Smooth muscle cell (in vitro differentiated cells): ENCODE data around the gene MAN1C1. TPM values are rescaled to one million over a fixed set of nuclear protein-coding genes. Genes with fewer than 3 reads are reported as not detected.

ENCODE experiments used
- DNase-seq: peaks from one replicate; lab custom pipeline; 2025; ENCODE audit not compliant: unreplicated experiment; lab: John Stamatoyannopoulos, UW
- H2AFZ ChIP-seq: fragments of 200-600 bp; sonication (generic); 2 replicates; pipeline ENCODE4 v1.6.0; 2016; ENCODE audit warnings: antibody characterized with exemption, low read depth, mild to moderate bottlenecking
- H3F3A ChIP-seq: fragments of 200-600 bp; sonication (generic); 2 replicates; pipeline ENCODE4 v1.6.0; 2017; ENCODE audit warnings: antibody characterized with exemption, low read depth
- H3K27ac ChIP-seq: fragments of 200-600 bp; sonication (generic); 2 replicates; pipeline ENCODE4 v1.5.1; 2016; ENCODE audit warnings: low read depth, mild to moderate bottlenecking
- H3K27me3 ChIP-seq: fragments of 200-600 bp; sonication (generic); 2 replicates; pipeline ENCODE4 v1.6.1; 2016; ENCODE audit warnings: low read depth, mild to moderate bottlenecking
- H3K36me3 ChIP-seq: fragments of 200-600 bp; sonication (generic); 2 replicates; pipeline ENCODE4 v1.5.1; 2016; ENCODE audit warnings: low read depth
- H3K4me1 ChIP-seq: fragments of 200-600 bp; sonication (generic); 2 replicates; pipeline ENCODE4 v1.5.1; 2016; ENCODE audit warnings: low read depth
- H3K4me2 ChIP-seq: fragments of 200-600 bp; sonication (generic); 2 replicates; pipeline ENCODE4 v1.6.0; 2016; ENCODE audit warnings: mild to moderate bottlenecking
- H3K4me3 ChIP-seq: fragments of 200-600 bp; sonication (generic); 2 replicates; pipeline ENCODE4 v1.5.1; 2016; ENCODE audit warnings: mild to moderate bottlenecking
- H3K79me2 ChIP-seq: fragments of 200-600 bp; sonication (generic); 2 replicates; pipeline ENCODE4 v1.6.0; 2016; ENCODE audit warnings: low read depth, mild to moderate bottlenecking
- H3K9ac ChIP-seq: fragments of 200-600 bp; sonication (generic); 2 replicates; pipeline ENCODE4 v1.6.0; 2016; ENCODE audit warnings: low read depth
- H3K9me3 ChIP-seq: fragments of 200-600 bp; sonication (generic); replicated peaks from 2 replicates; pipeline ENCODE4 v1.5.1; 2016; ENCODE audit warnings: low read depth
- H4K20me1 ChIP-seq: fragments of 200-600 bp; sonication (generic); 2 replicates; pipeline ENCODE4 v1.6.0; 2016; ENCODE audit warnings: low read depth
- WGBS: methylation state at CpG from one replicate; pipeline ENCODE4 v1.1.7; 2016; ENCODE audit warnings: low lambda C conversion rate; 5-methylcytosine and 5-hydroxymethylcytosine counted together
- polyA plus RNA-seq: library from polyadenylated mRNA; unstranded; fragments of >200 nt; fragmentation: Nextera tagmentation; extraction: Ambion mirVana; gene quantifications from 2 replicates; pipeline ENCODE4 v1.2.1, GENCODE V29; 2016
- total RNA-seq: library from RNA; depleted of rRNA; stranded (reverse); fragments of >200 nt; gene quantifications from 2 replicates; pipeline ENCODE4 v1.2.3, GENCODE V29; 2014
- TF ChIP-seq, protein P1 (sequence below): fragments of 200-600 bp; sonication (generic); IDR thresholded peaks from 2 replicates; pipeline ENCODE4 v1.5.1; 2017; ENCODE audit warnings: borderline replicate concordance, mild to moderate bottlenecking, antibody characterized with exemption; ENCODE audit not compliant: insufficient read depth, poor library complexity, severe bottlenecking

Gene MAN1C1
- total and polyA plus RNA-seq, 2 experiments from 2014 or later: 4.4 to 10.5 TPM

GRCh38 chr1:25673456-25673855 is 56.9 kb downstream of the MAN1C1 start:
- H3K4me1 ChIP-seq: peaks cover 13% of the 10 kb centered on the region
- H3K9ac ChIP-seq: no peak overlapping the region
- H3K79me2 ChIP-seq: no peaks in the 10 kb centered on the region
- no peak overlapping the region for H3K27ac ChIP-seq
- 95% methylated on average over 3 of the region's 3 CpGs for WGBS
- TF ChIP-seq, protein P1, sequence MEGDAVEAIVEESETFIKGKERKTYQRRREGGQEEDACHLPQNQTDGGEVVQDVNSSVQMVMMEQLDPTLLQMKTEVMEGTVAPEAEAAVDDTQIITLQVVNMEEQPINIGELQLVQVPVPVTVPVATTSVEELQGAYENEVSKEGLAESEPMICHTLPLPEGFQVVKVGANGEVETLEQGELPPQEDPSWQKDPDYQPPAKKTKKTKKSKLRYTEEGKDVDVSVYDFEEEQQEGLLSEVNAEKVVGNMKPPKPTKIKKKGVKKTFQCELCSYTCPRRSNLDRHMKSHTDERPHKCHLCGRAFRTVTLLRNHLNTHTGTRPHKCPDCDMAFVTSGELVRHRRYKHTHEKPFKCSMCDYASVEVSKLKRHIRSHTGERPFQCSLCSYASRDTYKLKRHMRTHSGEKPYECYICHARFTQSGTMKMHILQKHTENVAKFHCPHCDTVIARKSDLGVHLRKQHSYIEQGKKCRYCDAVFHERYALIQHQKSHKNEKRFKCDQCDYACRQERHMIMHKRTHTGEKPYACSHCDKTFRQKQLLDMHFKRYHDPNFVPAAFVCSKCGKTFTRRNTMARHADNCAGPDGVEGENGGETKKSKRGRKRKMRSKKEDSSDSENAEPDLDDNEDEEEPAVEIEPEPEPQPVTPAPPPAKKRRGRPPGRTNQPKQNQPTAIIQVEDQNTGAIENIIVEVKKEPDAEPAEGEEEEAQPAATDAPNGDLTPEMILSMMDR: no peak
- no peaks in the 10 kb centered on the region for H3F3A ChIP-seq
- no peaks in the 10 kb centered on the region for H3K36me3 ChIP-seq
- H3K9me3 ChIP-seq: no peaks in the 10 kb centered on the region
- no peaks in the 10 kb centered on the region for H3K27me3 ChIP-seq
- no peak overlapping the region for H3K4me3 ChIP-seq
- no peak for DNase-seq
- no peak overlapping the region for H2AFZ ChIP-seq
- no peak overlapping the region for H3K4me2 ChIP-seq
- H4K20me1 ChIP-seq: no peaks in the 10 kb centered on the region

DNA sequence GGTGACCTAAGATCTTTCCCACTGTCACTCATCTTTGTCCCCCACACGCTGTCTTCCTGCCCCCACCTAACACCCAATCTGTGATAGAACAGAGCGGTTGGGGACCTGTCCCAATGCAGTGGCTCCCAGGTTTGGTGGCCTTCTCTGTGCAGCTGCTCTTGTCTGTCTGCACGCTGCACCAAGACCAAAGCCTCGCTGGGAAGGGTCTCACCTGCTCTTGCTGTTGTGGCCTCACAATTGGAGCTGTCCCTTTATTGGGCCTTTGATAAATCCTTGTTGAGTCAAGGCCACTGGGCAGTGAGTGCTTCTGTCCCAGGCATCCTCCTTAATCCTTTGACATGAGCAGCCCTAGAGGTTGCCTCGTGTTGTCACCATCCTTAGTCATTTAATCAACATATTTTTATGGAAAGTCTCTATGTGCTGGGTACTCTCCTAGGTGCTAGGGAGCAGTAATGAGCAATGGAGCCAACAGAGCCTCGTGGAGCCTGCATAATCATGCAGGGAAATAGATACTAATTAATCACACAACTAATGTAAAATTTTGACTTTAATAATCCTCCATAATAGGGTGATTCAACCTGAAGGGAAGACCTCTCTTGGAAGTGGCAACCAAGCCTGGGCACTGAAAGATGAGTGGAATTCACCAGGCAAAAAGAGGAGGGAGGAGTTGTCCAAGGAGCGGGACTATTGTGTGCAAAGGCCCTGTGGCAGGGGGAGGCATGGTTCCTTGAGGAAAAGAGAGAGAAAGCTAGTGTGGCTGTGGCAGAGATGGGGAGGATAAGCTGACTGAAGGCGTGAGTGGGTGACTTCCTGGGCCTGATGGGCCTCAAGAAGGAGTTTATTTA is 57.6 kb downstream of the MAN1C1 start:
- no peak overlapping the region for H3K27ac ChIP-seq
- no peak overlapping the region for H3K4me3 ChIP-seq
- no peaks in the 10 kb centered on the region for H3F3A ChIP-seq
- H3K4me1 ChIP-seq: peaks cover 13% of the 10 kb centered on the region
- H3K79me2 ChIP-seq: no peaks in the 10 kb centered on the region
- TF ChIP-seq, protein P1: no peak
- H4K20me1 ChIP-seq: no peaks in the 10 kb centered on the region
- no peaks in the 10 kb centered on the region for H3K36me3 ChIP-seq
- 86% methylated on average over 8 of the region's 8 CpGs for WGBS
- no peak overlapping the region for H2AFZ ChIP-seq
- no peaks in the 10 kb centered on the region for H3K9me3 ChIP-seq
- H3K27me3 ChIP-seq: no peaks in the 10 kb centered on the region
- no peak for DNase-seq
- no peak overlapping the region for H3K9ac ChIP-seq
- no peak overlapping the region for H3K4me2 ChIP-seq

DNA sequence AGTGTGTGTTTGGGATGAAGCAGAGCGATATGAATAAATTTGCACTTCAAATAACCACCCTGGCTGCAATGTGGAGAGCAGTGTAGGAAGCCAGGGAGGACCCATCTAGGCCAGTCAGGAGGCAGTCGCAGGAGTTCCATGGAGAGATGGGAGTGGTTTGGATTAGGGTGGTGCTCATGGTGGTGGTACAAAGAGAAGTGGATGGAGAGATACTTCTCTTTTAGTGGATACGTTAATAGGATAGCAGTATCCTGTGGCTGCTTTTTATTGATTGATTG is 58.2 kb downstream of the MAN1C1 start:
- no peak overlapping the region for H3K4me2 ChIP-seq
- no peaks in the 10 kb centered on the region for H3F3A ChIP-seq
- no peaks in the 10 kb centered on the region for H4K20me1 ChIP-seq
- H2AFZ ChIP-seq: no peak overlapping the region
- H3K27ac ChIP-seq: no peak overlapping the region
- no peaks in the 10 kb centered on the region for H3K9me3 ChIP-seq
- 85% methylated on average over 3 of the region's 3 CpGs for WGBS
- H3K36me3 ChIP-seq: no peaks in the 10 kb centered on the region
- no peak overlapping the region for H3K9ac ChIP-seq
- no peaks in the 10 kb centered on the region for H3K27me3 ChIP-seq
- H3K79me2 ChIP-seq: no peaks in the 10 kb centered on the region
- peaks cover 10% of the 10 kb centered on the region for H3K4me1 ChIP-seq
- H3K4me3 ChIP-seq: no peak overlapping the region
- DNase-seq: no peak
- TF ChIP-seq, protein P1: no peak

- H3K79me2 ChIP-seq: no peaks in the 10 kb centered on the region
- no peaks in the 10 kb centered on the region for H3K36me3 ChIP-seq
- TF ChIP-seq, protein P1: no peak
- no peaks in the 10 kb centered on the region for H3F3A ChIP-seq
- WGBS: 85% methylated on average over 11 of the region's 11 CpGs
- no peaks in the 10 kb centered on the region for H4K20me1 ChIP-seq
- no peak overlapping the region for H3K9ac ChIP-seq
- H3K4me1 ChIP-seq: peaks cover 3% of the 10 kb centered on the region
- DNase-seq: no peak
- no peak overlapping the region for H3K4me2 ChIP-seq
- no peaks in the 10 kb centered on the region for H3K9me3 ChIP-seq
- H3K27me3 ChIP-seq: no peaks in the 10 kb centered on the region
- H2AFZ ChIP-seq: no peak overlapping the region
- no peak overlapping the region for H3K27ac ChIP-seq
- no peak overlapping the region for H3K4me3 ChIP-seq
Measured at GRCh38 chr1:25675729-25676476, 59.3 kb downstream of the MAN1C1 start.
